WTC11 (cell line): Measurements from ENCODE around the gene ASB2.

Experiments used
- CBFB ChIP-seq: sonication (generic); formaldehyde crosslinking; IDR thresholded peaks from 2 replicates; pipeline ENCODE4 v1.8.1; 2022; ENCODE audit warnings: mild to moderate bottlenecking, low read depth, missing genetic modification reagents
- CTCF ChIP-seq: fragments of 200-600 bp; IDR thresholded peaks from 2 replicates; pipeline ENCODE4 v1.8.0; 2022; ENCODE audit warnings: antibody characterized with exemption
- E2F5 ChIP-seq: sonication (generic); formaldehyde crosslinking; IDR thresholded peaks from 2 replicates; pipeline ENCODE4 v1.8.1; 2022; ENCODE audit warnings: mild to moderate bottlenecking, moderate library complexity, missing genetic modification reagents
- GABPB1 ChIP-seq: sonication (generic); formaldehyde crosslinking; IDR thresholded peaks from 2 replicates; pipeline ENCODE4 v1.8.1; 2023; ENCODE audit warnings: mild to moderate bottlenecking, missing genetic modification reagents
- JUN ChIP-seq: sonication (generic); formaldehyde crosslinking; IDR thresholded peaks from 2 replicates; pipeline ENCODE4 v1.8.0; 2023; ENCODE audit warnings: mild to moderate bottlenecking, missing genetic modification reagents
- KAT7 ChIP-seq: sonication (generic); formaldehyde crosslinking; IDR thresholded peaks from 2 replicates; pipeline ENCODE4 v1.8.1; 2023; ENCODE audit warnings: missing genetic modification reagents, mild to moderate bottlenecking, borderline replicate concordance
- MAX ChIP-seq: sonication (generic); formaldehyde crosslinking; IDR thresholded peaks from 2 replicates; pipeline ENCODE4 v1.8.0; 2022; ENCODE audit warnings: mild to moderate bottlenecking, missing genetic modification reagents
- MLX ChIP-seq: sonication (generic); formaldehyde crosslinking; IDR thresholded peaks from 2 replicates; pipeline ENCODE4 v1.8.1; 2023; ENCODE audit warnings: mild to moderate bottlenecking, missing genetic modification reagents, moderate library complexity
- NFATC4 ChIP-seq: fragments of 250-450 bp; sonication (Bioruptor Pico); IDR thresholded peaks from 2 replicates; pipeline ENCODE4 v1.9.0; 2021; ENCODE audit warnings: mild to moderate bottlenecking
- NFE2L1 ChIP-seq: sonication (generic); formaldehyde crosslinking; IDR thresholded peaks from 2 replicates; pipeline ENCODE4 v1.8.1; 2023; ENCODE audit warnings: missing genetic modification reagents
- NR2C2 ChIP-seq: sonication (generic); formaldehyde crosslinking; IDR thresholded peaks from 2 replicates; pipeline ENCODE4 v1.8.0; 2022; ENCODE audit warnings: mild to moderate bottlenecking, missing genetic modification reagents
- USF1 ChIP-seq: sonication (generic); formaldehyde crosslinking; IDR thresholded peaks from 2 replicates; pipeline ENCODE4 v1.8.0; 2022; ENCODE audit warnings: mild to moderate bottlenecking, missing genetic modification reagents
- ZNF121 ChIP-seq: sonication (generic); formaldehyde crosslinking; IDR thresholded peaks from 2 replicates; pipeline ENCODE4 v1.8.0; 2023; ENCODE audit warnings: missing genetic modification reagents
- ZNF423 ChIP-seq: fragments of 250-450 bp; sonication (Bioruptor Pico); IDR thresholded peaks from 2 replicates; pipeline ENCODE4 v2.1.2; 2022; ENCODE audit warnings: mild to moderate bottlenecking, moderate library complexity

GRCh38 chr14:94024549-94024948, 48.2 kb upstream of the ASB2 start:
- TF ChIP-seq ZNF121 (CRISPR knock-in tag) (no peak), MAX (CRISPR knock-in tag) (no peak), CTCF (no peak), JUN (CRISPR knock-in tag) (no peak), KAT7 (CRISPR knock-in tag) (no peak), MLX (CRISPR knock-in tag) (no peak), USF1 (no peak), ZNF423 (CRISPR knock-in tag) (no peak), GABPB1 (CRISPR knock-in tag) (no peak), NR2C2 (CRISPR knock-in tag) (no peak), CBFB (CRISPR knock-in tag) (no peak), E2F5 (no peak), NFE2L1 (CRISPR knock-in tag) (no peak), NFATC4 (no peak)
